ENCODE measurements around the gene UGT1A10.

UGT1A10 gene

DNA sequence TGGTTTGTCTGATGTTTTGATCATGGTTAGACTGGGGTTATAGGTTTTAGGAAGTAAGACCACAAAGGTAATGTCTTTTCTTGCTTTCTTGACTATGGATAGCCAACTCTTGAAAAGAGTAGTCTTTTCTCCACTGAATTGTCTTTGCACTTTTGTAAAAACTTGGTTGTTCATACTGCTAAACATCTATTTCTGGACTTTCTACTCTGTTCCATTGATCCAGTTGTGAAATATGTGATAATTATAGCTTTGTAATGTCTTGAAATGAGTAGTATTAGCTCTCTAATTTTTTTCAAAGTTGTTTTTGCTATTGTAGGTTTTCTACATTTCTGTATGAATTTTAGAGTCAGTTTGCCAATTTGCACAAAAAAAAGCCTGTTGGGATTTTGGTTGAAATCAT is 22.4 kb downstream of the UGT1A10 start:
- Mint-ChIP-seq H3K4me3 (no peak overlapping the region), H3K4me1 (no peaks in the 10 kb centered on the region), H3K27me3 (ENCODE audit: low read depth, poor library complexity) (peaks cover 24% of the 10 kb centered on the region), H3K9me3 (peaks cover 4% of the 10 kb centered on the region), H3K36me3 (ENCODE audit: low read depth) (no peaks in the 10 kb centered on the region), H3K27ac (no peak overlapping the region)
- TF ChIP-seq, protein P1, sequence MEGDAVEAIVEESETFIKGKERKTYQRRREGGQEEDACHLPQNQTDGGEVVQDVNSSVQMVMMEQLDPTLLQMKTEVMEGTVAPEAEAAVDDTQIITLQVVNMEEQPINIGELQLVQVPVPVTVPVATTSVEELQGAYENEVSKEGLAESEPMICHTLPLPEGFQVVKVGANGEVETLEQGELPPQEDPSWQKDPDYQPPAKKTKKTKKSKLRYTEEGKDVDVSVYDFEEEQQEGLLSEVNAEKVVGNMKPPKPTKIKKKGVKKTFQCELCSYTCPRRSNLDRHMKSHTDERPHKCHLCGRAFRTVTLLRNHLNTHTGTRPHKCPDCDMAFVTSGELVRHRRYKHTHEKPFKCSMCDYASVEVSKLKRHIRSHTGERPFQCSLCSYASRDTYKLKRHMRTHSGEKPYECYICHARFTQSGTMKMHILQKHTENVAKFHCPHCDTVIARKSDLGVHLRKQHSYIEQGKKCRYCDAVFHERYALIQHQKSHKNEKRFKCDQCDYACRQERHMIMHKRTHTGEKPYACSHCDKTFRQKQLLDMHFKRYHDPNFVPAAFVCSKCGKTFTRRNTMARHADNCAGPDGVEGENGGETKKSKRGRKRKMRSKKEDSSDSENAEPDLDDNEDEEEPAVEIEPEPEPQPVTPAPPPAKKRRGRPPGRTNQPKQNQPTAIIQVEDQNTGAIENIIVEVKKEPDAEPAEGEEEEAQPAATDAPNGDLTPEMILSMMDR (IDR thresholded peaks at IDR 0.05): no peak
- DNase-seq: no peak

DNA sequence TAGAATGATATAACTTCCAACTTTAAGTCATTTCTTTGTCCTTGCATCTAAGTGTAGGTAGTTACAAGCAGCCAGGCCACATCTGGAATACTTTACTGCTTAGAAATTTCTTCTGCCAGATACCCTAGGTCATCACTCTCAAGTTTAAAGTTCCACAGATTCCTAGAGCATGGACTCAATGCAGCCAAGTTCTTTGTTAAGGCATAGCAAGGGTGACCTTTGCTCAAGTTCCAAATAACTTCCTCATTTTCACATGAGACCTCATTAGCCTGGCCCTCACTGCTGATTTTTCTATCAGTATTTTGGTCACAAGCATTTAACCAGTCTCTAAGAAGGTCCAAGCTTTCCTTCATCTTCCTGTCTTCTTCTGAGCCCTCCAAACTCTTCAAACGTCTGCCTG is 27.7 kb downstream of the UGT1A10 start:
- peaks cover 15% of the 10 kb centered on the region for H3K9me3 Mint-ChIP-seq
- peaks cover 14% of the 10 kb centered on the region for H3K27me3 Mint-ChIP-seq (ENCODE audit: low read depth, poor library complexity)
- no peaks in the 10 kb centered on the region for H3K36me3 Mint-ChIP-seq (ENCODE audit: low read depth)
- DNase-seq: no peak
- no peaks in the 10 kb centered on the region for H3K4me1 Mint-ChIP-seq
- no peak overlapping the region for H3K27ac Mint-ChIP-seq
- H3K4me3 Mint-ChIP-seq: no peak overlapping the region
- TF ChIP-seq, protein P1 (IDR thresholded peaks at IDR 0.05): no peak

DNA sequence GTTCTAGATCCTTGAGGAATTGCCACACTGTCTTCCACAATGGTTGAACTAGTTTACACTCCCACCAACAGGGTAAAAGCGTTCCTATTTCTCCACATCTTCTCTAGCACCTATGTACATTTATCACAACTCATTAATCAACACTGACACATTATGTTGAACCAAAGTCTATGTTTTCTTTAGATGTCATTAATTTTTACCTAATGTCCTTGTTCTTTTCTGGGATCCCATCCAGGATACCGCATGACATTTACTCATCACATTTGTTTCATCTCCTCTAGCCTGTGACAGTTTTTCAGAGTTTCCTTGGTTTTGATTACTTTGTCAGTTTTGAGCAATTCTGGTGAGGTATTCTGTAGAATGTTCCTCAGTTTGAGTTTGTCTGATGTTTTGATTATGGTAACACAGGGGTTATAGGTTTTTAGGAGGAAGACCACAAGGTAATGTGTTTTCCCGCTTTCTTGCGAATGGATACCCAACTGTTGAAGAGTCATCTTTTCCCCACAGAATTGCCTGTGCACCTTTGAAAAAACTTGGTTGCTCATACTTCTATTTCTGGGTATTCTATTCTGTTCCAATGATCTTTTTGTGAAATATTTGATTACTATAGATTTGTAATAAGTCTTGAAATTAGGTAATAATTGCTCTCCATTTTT is 32.5 kb downstream of the UGT1A10 start:
- peaks cover 16% of the 10 kb centered on the region for H3K27me3 Mint-ChIP-seq (ENCODE audit: low read depth, poor library complexity)

DNA sequence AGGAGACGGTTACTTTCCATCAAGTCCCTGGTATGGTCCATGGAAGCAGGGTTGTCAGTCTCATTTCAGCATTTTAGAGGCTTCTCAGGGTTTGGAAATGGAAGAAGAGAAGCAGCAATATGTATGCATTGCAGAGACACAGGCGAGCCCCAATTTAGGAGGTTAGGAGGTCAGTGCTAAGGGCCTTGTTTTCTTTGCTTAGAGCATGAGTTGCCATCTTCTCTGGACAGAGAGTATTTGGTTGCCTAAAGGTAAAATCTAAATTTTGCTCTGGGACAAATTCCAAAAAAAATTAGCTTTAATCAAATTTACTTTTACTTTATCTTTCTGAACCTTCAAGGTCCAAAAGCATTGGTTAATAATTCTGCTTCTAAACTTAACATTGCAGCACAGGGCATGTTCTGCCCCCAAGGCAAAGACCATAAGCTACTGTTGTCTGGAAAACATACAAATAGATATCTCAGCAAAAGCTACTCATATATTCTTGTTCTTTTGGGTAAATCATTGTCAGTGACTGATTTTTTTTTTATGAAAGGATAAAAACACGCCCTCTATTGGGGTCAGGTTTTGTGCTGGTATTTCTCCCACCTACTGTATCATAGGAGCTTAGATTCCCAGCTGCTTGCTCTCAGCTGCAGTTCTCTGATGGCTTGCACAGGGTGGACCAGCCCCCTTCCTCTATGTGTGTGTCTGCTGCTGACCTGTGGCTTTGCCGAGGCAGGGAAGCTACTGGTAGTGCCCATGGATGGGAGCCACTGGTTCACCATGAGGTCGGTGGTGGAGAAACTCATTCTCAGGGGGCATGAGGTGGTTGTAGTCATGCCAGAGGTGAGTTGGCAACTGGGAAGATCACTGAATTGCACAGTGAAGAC is 35.3 kb downstream of the UGT1A10 start, which contains the start of gene UGT1A9:
TSS of gene UGT1A9 (plus strand) at position 609 of the 872 bp plus-strand sequence. CDS start at position 646, 37 bp downstream.
- Mint-ChIP-seq H3K4me3 (no peak within 1 kb of the TSS), H3K27me3 (ENCODE audit: low read depth, poor library complexity) (peaks cover 16% of the 10 kb centered on the region), H3K9me3 (peaks cover 14% of the 10 kb centered on the region), H3K27ac (no peak within 1 kb of the TSS), H3K4me1 (peaks cover 9% of the 10 kb centered on the region), H3K36me3 (ENCODE audit: low read depth) (no peaks in the 10 kb centered on the region)
- TF ChIP-seq, protein P1 (IDR thresholded peaks at IDR 0.05): no peak
- no peak for DNase-seq

More for the DNA sequence above, 32.5 kb downstream of the UGT1A10 start:
- TF ChIP-seq, protein P1 (IDR thresholded peaks at IDR 0.05): no peak
- Mint-ChIP-seq H3K27ac (no peak overlapping the region), H3K4me3 (no peak overlapping the region), H3K4me1 (no peaks in the 10 kb centered on the region), H3K36me3 (ENCODE audit: low read depth) (no peaks in the 10 kb centered on the region), H3K9me3 (peaks cover 17% of the 10 kb centered on the region)
- no peak for DNase-seq

DNA sequence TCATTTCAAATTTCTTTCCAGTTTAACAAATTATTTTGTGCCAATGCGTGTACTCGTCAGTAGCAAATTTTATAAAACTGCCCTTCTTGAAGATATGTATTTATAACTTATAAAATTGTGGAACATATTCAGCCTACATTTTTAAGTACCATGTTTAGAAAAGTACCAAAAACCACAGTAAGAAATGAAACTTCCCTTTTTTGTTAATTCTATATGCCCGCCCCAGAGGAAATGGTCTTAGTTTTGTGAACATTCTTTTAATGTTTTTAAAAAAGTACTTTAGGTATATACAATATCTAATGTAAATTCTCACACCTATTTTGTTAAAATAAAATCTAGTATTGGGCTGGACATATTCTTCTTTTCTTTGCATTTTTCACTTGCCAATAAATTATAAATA is 36.6 kb downstream of the UGT1A10 start:
- no peak overlapping the region for H3K27ac Mint-ChIP-seq
- H3K4me1 Mint-ChIP-seq: peaks cover 9% of the 10 kb centered on the region
- no peak for DNase-seq
- H3K27me3 Mint-ChIP-seq (ENCODE audit: low read depth, poor library complexity): peaks cover 16% of the 10 kb centered on the region
- H3K36me3 Mint-ChIP-seq (ENCODE audit: low read depth): no peaks in the 10 kb centered on the region
- TF ChIP-seq, protein P1 (IDR thresholded peaks at IDR 0.05): no peak
- no peak overlapping the region for H3K4me3 Mint-ChIP-seq
- H3K9me3 Mint-ChIP-seq: peaks cover 14% of the 10 kb centered on the region
